Transverse colon (tissue), 4 donors: ENCODE data around the gene PIEZO2. TPM values are rescaled to one million over a fixed set of nuclear protein-coding genes. Genes with fewer than 3 reads are reported as not detected.

Experiments
- DNase-seq: peaks from one replicate; pipeline ENCODE4 v3.0.0-alpha.2; 2019
- H3K27ac ChIP-seq, 4 donors: fragments of 200-600 bp; sonication (generic); 2 replicates each; pipeline ENCODE4 v1.5.1; 2016 to 2018; ENCODE audit warnings: inconsistent platforms in 4 of 4
- H3K27me3 ChIP-seq: fragments of 200-600 bp; sonication (generic); 2 replicates; pipeline ENCODE4 v1.5.1; 2017; ENCODE audit warnings: inconsistent platforms
- H3K36me3 ChIP-seq, 4 donors: fragments of 200-600 bp; sonication (generic); 2 replicates each; pipeline ENCODE4 v1.5.1; 2017 to 2019; ENCODE audit warnings: inconsistent platforms in 4 of 4
- H3K4me1 ChIP-seq, 4 donors: fragments of 200-600 bp; sonication (generic); 2 replicates each; pipeline ENCODE4 v1.5.1; 2017 to 2020; ENCODE audit warnings: inconsistent platforms in 4 of 4
- H3K4me3 ChIP-seq, 4 donors: fragments of 200-600 bp; sonication (generic); 1 replicate in 1 of 4; 2 replicates in 3 of 4; pipeline versions ENCODE4 v1.5.1 to v1.6.1; 2017 to 2019; ENCODE audit warnings: inconsistent platforms in 4 of 4
- H3K9me3 ChIP-seq, 2 donors: fragments of 200-600 bp; sonication (generic); 2 replicates each; pipeline ENCODE4 v1.5.1; 2017 to 2019; ENCODE audit warnings: inconsistent platforms in 2 of 2
- CTCF ChIP-seq, 5 experiments: fragments of 200-600 bp in 3 of 5; fragments of 450-650 bp in 2 of 5; sonication (generic) in 3 of 5; IDR thresholded peaks; 1 replicate in 2 of 5; 2 replicates in 3 of 5; pipeline ENCODE4 v1.5.1; 2016 to 2017; ENCODE audit warnings: antibody characterized with exemption in 5 of 5, inconsistent platforms in 3 of 5, mild to moderate bottlenecking in 2 of 5, moderate library complexity in 1 of 5
- EP300 ChIP-seq: sonication (generic); formaldehyde crosslinking; IDR thresholded peaks from one replicate; pipeline ENCODE4 v1.6.1; 2017; ENCODE audit warnings: antibody characterized with exemption, low read depth
- POLR2A ChIP-seq: fragments of 450-650 bp; IDR thresholded peaks from one replicate; pipeline ENCODE4 v1.6.1; 2016; ENCODE audit warnings: antibody characterized with exemption, mild to moderate bottlenecking, moderate library complexity
- POLR2AphosphoS5 ChIP-seq, 3 donors: sonication (generic); formaldehyde crosslinking; IDR thresholded peaks; one replicate each; pipeline ENCODE4 v1.6.1; 2016; ENCODE audit warnings: antibody characterized with exemption in 3 of 3
- WGBS, 2 donors: methylation state at CpG; one replicate each; pipeline ENCODE4 v1.1.5; 2018; ENCODE audit warnings: low coverage in 1 of 2; 5-methylcytosine and 5-hydroxymethylcytosine counted together
- in situ Hi-C, 4 donors: fragments of 200-750 bp; cut with MboI; loops; one replicate each; pipeline versions ENCODE4 v1.15.0 to v1.15.1; 2017; ENCODE audit warnings: low sequenced_read_pairs in 3 of 4, low pct_ligation_motif_present in 1 of 4, low pct_unique_long_range_greater_than_20kb in 1 of 4
- intact Hi-C: fragments of 100-400 bp; cut with DNase I; formaldehyde crosslinking; loops from one replicate; pipeline ENCODE4 v1.15.1; 2023; ENCODE audit warnings: low total_unique reads
- total RNA-seq, 4 donors: library from RNA; depleted of rRNA; stranded (reverse); fragments of >200 nt; gene quantifications; one replicate each; pipeline ENCODE4 v1.1.0, GENCODE V29; 2016

Gene PIEZO2
- total RNA-seq, 4 donors from 2014 or later = 2.9 to 7.5 (median 4.5) TPM

- intact Hi-C loops = no loop called here
- H3K36me3 ChIP-seq = no peaks in the 10 kb centered on the region
- no peak for TF ChIP-seq EP300
- TF ChIP-seq CTCF (IDR thresholded peaks at IDR 0.05) = no peak
- no peak overlapping the region for H3K27ac ChIP-seq
- H3K9me3 ChIP-seq = no peaks in the 10 kb centered on the region
- in situ Hi-C loops = loop anchor here in 1 of 4 donors (25.0 kb wide), 1 partner anchor 601 kb away; no protein-coding TSS in a partner anchor
- no peak for DNase-seq
- H3K4me1 ChIP-seq = no peaks in the 10 kb centered on the region
- H3K4me3 ChIP-seq = no peak overlapping the region
- WGBS, 2 donors = 65 to 94% methylated on average over 5 of the region's 5 CpGs
- H3K27me3 ChIP-seq = no peaks in the 10 kb centered on the region
Observed at GRCh38 chr18:11162889-11163288, 13.5 kb upstream of the PIEZO2 start.

DNA sequence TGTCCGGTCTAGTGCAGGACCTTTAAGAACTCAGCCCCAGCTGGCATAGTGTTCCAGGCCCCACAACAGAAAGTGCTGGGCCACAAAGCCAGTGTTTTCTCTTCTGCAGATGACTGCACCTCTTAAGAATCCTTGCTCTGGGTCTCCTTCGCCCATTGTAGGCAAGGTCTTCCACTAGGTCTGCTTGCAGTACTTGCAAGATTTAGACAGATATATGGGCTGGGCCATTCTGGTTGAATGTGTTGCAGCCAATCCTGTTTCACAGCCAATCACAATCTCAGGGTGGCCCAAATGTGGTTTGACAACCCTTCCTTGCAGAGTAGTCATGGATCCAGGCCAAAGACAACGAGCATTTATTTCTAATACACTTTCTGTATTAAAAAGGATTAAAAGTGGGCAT, 13.1 kb upstream of the PIEZO2 start:
- in situ Hi-C loops (loop anchor here in 1 of 4 donors (25.0 kb wide), 1 partner anchor 600 kb away; no protein-coding TSS in a partner anchor), intact Hi-C loops (no loop called here)
- DNase-seq = no peak
- H3K36me3 ChIP-seq = no peaks in the 10 kb centered on the region
- WGBS, 2 donors = 63 to 85% methylated on average over 1 to 3 of the region's 3 CpGs
- H3K27me3 ChIP-seq = no peaks in the 10 kb centered on the region
- TF ChIP-seq EP300 (no peak), POLR2AphosphoS5 (IDR thresholded peaks at IDR 0.05) (no peak), CTCF (IDR thresholded peaks at IDR 0.05) (no peak), POLR2A (no peak)
- no peaks in the 10 kb centered on the region for H3K4me1 ChIP-seq
- no peak overlapping the region for H3K27ac ChIP-seq
- no peak overlapping the region for H3K4me3 ChIP-seq
- no peaks in the 10 kb centered on the region for H3K9me3 ChIP-seq

DNA sequence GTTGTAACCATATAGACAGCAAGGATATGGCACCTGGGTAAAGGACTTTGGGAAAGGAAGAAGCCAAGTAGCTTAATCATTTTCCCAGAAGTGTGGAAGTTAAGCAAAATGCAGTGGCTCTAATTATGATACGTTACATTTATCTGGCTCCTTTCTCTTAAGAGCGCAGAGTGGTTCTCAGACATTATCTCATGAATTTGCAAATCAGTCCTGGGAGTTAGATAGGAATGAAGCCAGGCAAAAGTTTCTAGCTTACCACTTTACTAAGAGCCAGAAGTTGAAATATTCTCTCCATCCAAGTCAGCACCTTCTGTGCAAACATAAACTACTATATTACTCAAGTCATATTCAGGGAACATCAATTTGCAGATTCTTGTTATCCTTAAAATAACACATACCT, 10.9 kb upstream of the PIEZO2 start:
- H3K27ac ChIP-seq = no peak overlapping the region
- H3K36me3 ChIP-seq = no peaks in the 10 kb centered on the region
- in situ Hi-C loops (loop anchor here in 1 of 4 donors (25.0 kb wide), 1 partner anchor 598 kb away; no protein-coding TSS in a partner anchor), intact Hi-C loops (no loop called here)
- no peak overlapping the region for H3K4me3 ChIP-seq
- H3K4me1 ChIP-seq = no peaks in the 10 kb centered on the region
- 60 to 91% methylated on average over 1 to 2 of the region's 2 CpGs for WGBS, 2 donors
- DNase-seq = no peak
- no peaks in the 10 kb centered on the region for H3K9me3 ChIP-seq
- no peaks in the 10 kb centered on the region for H3K27me3 ChIP-seq
- no peak for TF ChIP-seq EP300
- TF ChIP-seq POLR2AphosphoS5 (IDR thresholded peaks at IDR 0.05) = no peak
- no peak for TF ChIP-seq CTCF (IDR thresholded peaks at IDR 0.05)
- TF ChIP-seq POLR2A = no peak

- no peaks in the 10 kb centered on the region for H3K36me3 ChIP-seq
- in situ Hi-C loops = loop anchor here in 1 of 4 donors (25.0 kb wide), 1 partner anchor 598 kb away; no protein-coding TSS in a partner anchor
- H3K4me3 ChIP-seq = no peak overlapping the region
- no peaks in the 10 kb centered on the region for H3K27me3 ChIP-seq
- no peaks in the 10 kb centered on the region for H3K4me1 ChIP-seq
- no peak for DNase-seq
- WGBS, 2 donors = 82% methylated on average over 4 of the region's 4 CpGs; no CpG with 5 or more reads in 1 of the 2 donors
- intact Hi-C loops = no loop called here
- TF ChIP-seq EP300 (no peak), POLR2A (no peak), CTCF (IDR thresholded peaks at IDR 0.05) (no peak), POLR2AphosphoS5 (IDR thresholded peaks at IDR 0.05) (no peak)
- H3K27ac ChIP-seq = no peak overlapping the region
- H3K9me3 ChIP-seq = no peaks in the 10 kb centered on the region
Observed at GRCh38 chr18:11159844-11160243, 10.5 kb upstream of the PIEZO2 start.
